ENCODE results near the gene FAM161A. TPM values are rescaled to one million over a fixed set of nuclear protein-coding genes. Genes with fewer than 3 reads are reported as not detected.
"Not testable (repeated sequence)": the region's sequence is repeated elsewhere in the genome, so short reads cannot be mapped to it uniquely, and the experiment has no call there.

Gene FAM161A
- total and polyA plus RNA-seq, 4 donors, result 0.94 to 11.1 (median 3.2) TPM

- H3K4me1 ChIP-seq (ENCODE audit: control insufficient read depth in 5 of 5, insufficient read depth in 5 of 5, low read length in 5 of 5), result no peaks in the 10 kb centered on the region
These were observed 22.5 kb upstream of the FAM161A start for GRCh38 chr2:61876400-61876799.

GRCh38 chr2:61866482-61867089 lies 12.7 kb upstream of the FAM161A start:
- H3K27ac ChIP-seq (ENCODE audit: low read depth in 1 of 2, low read length in 1 of 2); H3K27me3 ChIP-seq (ENCODE audit: control insufficient read depth in 3 of 3, insufficient read depth in 3 of 3, low read length in 2 of 3); H3K9ac ChIP-seq (ENCODE audit: insufficient read depth in 1 of 2, low read length in 2 of 2); ATAC-seq (ENCODE audit: insufficient read depth, low FRiP score); DNase-seq; H3K9me3 ChIP-seq (ENCODE audit: control insufficient read depth in 4 of 4, insufficient read depth in 3 of 4, low read length in 3 of 4); H3K4me1 ChIP-seq (ENCODE audit: control insufficient read depth in 5 of 5, insufficient read depth in 5 of 5, low read length in 5 of 5); H3K4me3 ChIP-seq: not testable (repeated sequence)
- WGBS, 2 donors, result 98 to 99% methylated on average over 14 of the region's 14 CpGs
- peaks cover 25 to 39% (median 34%) of the 10 kb centered on the region in 4 donors for H3K36me3 ChIP-seq (ENCODE audit: control insufficient read depth in 4 of 4, insufficient read depth in 4 of 4, low read length in 4 of 4)

More at GRCh38 chr2:61876400-61876799, 22.5 kb upstream of the FAM161A start:
- no peak for TF ChIP-seq CTCF (IDR thresholded peaks at IDR 0.05; ENCODE audit: control extremely low read depth, extremely low read depth)
- H3K9ac ChIP-seq (ENCODE audit: insufficient read depth in 1 of 2, low read length in 2 of 2), result no peak overlapping the region
- ATAC-seq (ENCODE audit: insufficient read depth, low FRiP score) (no peak), DNase-seq (no peak)
- peaks cover 14 to 57% (median 47%) of the 10 kb centered on the region in 4 donors for H3K36me3 ChIP-seq (ENCODE audit: control insufficient read depth in 4 of 4, insufficient read depth in 4 of 4, low read length in 4 of 4)
- no peak overlapping the region for H3K27ac ChIP-seq (ENCODE audit: low read depth in 1 of 2, low read length in 1 of 2)
- H3K4me3 ChIP-seq, result no peak overlapping the region
- no peaks in the 10 kb centered on the region for H3K9me3 ChIP-seq (ENCODE audit: control insufficient read depth in 4 of 4, insufficient read depth in 3 of 4, low read length in 3 of 4)
- WGBS, 2 donors, result 95 to 97% methylated on average over 1 of the region's 1 CpG
- H3K27me3 ChIP-seq (ENCODE audit: control insufficient read depth in 3 of 3, insufficient read depth in 3 of 3, low read length in 2 of 3), result no peaks in the 10 kb centered on the region

GRCh38 chr2:61862085-61862484 lies 8.2 kb upstream of the FAM161A start:
- Histone ChIP-seq H3K4me1 (ENCODE audit: control insufficient read depth in 5 of 5, insufficient read depth in 5 of 5, low read length in 5 of 5) (no peaks in the 10 kb centered on the region), H3K36me3 (ENCODE audit: control insufficient read depth in 4 of 4, insufficient read depth in 4 of 4, low read length in 4 of 4) (peaks cover 10 to 23% (median 17%) of the 10 kb centered on the region in 4 donors), H3K27ac (ENCODE audit: low read depth in 1 of 2, low read length in 1 of 2) (no peak overlapping the region), H3K9ac (ENCODE audit: insufficient read depth in 1 of 2, low read length in 2 of 2) (no peak overlapping the region), H3K4me3 (no peak overlapping the region), H3K27me3 (ENCODE audit: control insufficient read depth in 3 of 3, insufficient read depth in 3 of 3, low read length in 2 of 3) (no peaks in the 10 kb centered on the region), H3K9me3 (ENCODE audit: control insufficient read depth in 4 of 4, insufficient read depth in 3 of 4, low read length in 3 of 4) (peaks cover 0 to 5% (median under 1%) of the 10 kb centered on the region in 4 donors)
- TF ChIP-seq CTCF (IDR thresholded peaks at IDR 0.05; ENCODE audit: control extremely low read depth, extremely low read depth), result no peak
- no peak for DNase-seq
- no peak for ATAC-seq (ENCODE audit: insufficient read depth, low FRiP score)
- 97% methylated on average over 5 of the region's 5 CpGs for WGBS, 2 donors

GRCh38 chr2:61857224-61857623 lies 3.4 kb upstream of the FAM161A start:
- Histone ChIP-seq H3K27me3 (ENCODE audit: control insufficient read depth in 3 of 3, insufficient read depth in 3 of 3, low read length in 2 of 3) (no peaks in the 10 kb centered on the region), H3K4me1 (ENCODE audit: control insufficient read depth in 5 of 5, insufficient read depth in 5 of 5, low read length in 5 of 5) (peaks cover 0 to 14% (median 6%) of the 10 kb centered on the region in 5 donors), H3K9ac (ENCODE audit: insufficient read depth in 1 of 2, low read length in 2 of 2) (no peak overlapping the region), H3K9me3 (ENCODE audit: control insufficient read depth in 4 of 4, insufficient read depth in 3 of 4, low read length in 3 of 4) (peaks cover 0 to 5% (median 0%) of the 10 kb centered on the region in 4 donors), H3K4me3 (no peak overlapping the region), H3K27ac (ENCODE audit: low read depth in 1 of 2, low read length in 1 of 2) (no peak overlapping the region), H3K36me3 (ENCODE audit: control insufficient read depth in 4 of 4, insufficient read depth in 4 of 4, low read length in 4 of 4) (no peaks in the 10 kb centered on the region)
- 79 to 83% methylated on average over 3 of the region's 3 CpGs for WGBS, 2 donors
- ATAC-seq (ENCODE audit: insufficient read depth, low FRiP score) (no peak), DNase-seq (no peak)
- TF ChIP-seq CTCF (IDR thresholded peaks at IDR 0.05; ENCODE audit: control extremely low read depth, extremely low read depth), result no peak
